Embryonic facial prominence (tissue), 1 donor: ENCODE results near the gene SHFL.
A peak's percentile ranks its signal among the peaks of the same experiment; 100 is the strongest.

Source experiments
- DNase-seq: peaks from one replicate; pipeline ENCODE4 v3.0.0-alpha.2; 2016; ENCODE audit errors: extremely low spot score

The SHFL gene

GRCh38 chr19:10087296-10088061 lies 1.4 kb downstream of the SHFL start:
- DNase-seq, result no peak

GRCh38 chr19:10088949-10089554 lies 2.9 kb downstream of the SHFL start:
- no peak for DNase-seq

GRCh38 chr19:10089801-10090375 lies 3.8 kb downstream of the SHFL start:
- no peak for DNase-seq

DNA sequence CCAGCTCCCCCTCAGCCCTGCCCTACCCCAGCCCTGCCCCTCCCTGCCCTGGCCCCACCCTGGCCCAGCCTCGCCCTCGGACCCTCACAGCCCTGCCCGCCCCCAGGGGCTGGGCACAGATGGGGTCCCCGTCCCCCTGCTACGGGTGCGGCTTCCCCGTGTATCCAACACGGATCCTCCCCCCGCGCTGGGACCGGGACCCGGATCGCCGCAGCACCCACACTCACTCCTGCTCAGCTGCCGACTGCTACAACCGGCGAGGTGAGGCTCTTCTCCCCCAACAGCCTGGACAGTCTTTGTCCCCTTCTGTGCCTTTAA lies 5.2 kb downstream of the SHFL start:
- no peak for DNase-seq

DNA sequence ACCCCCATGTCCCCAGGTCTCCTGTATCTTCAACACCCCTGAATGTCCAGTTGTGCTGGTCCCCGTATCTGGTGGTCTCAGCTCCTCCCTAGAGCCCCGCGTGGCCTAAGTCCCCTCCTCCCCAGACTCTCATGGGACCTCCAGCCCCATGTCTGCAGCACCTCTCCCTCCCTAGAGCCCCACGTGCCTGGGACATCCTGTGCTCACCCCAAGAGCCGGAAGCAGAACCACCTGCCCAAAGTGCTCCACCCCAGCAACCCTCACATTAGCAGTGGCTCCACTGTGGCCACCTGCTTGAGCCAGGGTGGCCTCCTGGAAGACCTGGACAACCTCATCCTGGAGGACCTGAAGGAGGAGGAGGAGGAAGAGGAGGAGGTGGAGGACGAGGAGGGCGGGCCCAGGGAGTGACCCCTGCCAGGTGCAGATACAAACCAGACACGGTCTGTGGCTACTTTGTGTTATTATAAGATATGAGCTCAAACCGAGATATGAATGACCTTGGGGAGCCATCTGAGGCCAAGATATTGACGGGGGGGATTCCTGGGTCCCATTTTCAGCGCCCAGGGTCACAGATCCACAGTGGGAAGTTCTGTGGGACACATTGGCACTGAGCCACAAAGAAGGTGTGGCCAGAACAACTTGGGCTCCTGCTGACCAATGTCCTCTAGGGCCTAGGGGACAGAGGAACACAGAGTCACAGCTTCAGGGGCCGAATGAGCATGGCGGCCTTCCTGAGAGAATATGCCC lies 6.0 kb downstream of the SHFL start:
- DNase-seq, result no peak

DNA sequence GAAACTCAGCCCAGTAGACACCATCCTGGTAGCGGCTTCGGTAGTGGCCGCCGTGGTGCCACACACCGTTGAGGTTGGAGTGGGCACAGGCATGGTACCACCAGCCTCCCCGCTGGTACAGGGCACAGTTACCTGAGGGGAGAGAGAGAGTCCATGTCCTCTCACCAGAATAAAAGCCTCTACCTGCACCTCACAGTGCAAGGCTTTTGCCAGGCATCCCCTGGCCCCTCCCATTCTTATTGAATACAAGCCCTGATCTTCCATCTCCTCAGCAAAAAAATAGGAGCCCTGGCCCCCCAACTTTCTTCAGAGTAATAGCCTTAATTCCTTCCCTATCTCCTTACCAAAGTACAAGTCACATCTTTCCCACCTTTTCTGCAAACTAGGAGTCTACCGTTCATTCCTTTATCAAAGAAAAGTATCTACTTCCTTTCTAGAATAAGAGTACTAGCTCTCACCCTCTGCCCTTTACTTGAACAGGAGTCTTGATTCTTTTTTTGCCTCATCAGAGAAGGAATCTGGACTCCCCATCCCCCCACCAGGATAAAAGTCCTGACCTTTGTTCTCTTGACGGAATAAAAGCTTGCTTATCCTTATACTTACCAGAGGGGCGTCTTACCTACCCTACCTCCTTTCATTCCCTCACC lies 6.7 kb downstream of the SHFL start:
- no peak for DNase-seq

GRCh38 chr19:10093295-10094186 lies 7.4 kb downstream of the SHFL start:
- DNase-seq, result no peak

- DNase-seq, result no peak
Observed at GRCh38 chr19:10095622-10095947, 9.5 kb downstream of the SHFL start.

- peak; percentile 81 for DNase-seq
Observed at GRCh38 chr19:10095948-10096614, 10.0 kb downstream of the SHFL start.

GRCh38 chr19:10096615-10096963 lies 10.5 kb downstream of the SHFL start:
- no peak for DNase-seq

DNA sequence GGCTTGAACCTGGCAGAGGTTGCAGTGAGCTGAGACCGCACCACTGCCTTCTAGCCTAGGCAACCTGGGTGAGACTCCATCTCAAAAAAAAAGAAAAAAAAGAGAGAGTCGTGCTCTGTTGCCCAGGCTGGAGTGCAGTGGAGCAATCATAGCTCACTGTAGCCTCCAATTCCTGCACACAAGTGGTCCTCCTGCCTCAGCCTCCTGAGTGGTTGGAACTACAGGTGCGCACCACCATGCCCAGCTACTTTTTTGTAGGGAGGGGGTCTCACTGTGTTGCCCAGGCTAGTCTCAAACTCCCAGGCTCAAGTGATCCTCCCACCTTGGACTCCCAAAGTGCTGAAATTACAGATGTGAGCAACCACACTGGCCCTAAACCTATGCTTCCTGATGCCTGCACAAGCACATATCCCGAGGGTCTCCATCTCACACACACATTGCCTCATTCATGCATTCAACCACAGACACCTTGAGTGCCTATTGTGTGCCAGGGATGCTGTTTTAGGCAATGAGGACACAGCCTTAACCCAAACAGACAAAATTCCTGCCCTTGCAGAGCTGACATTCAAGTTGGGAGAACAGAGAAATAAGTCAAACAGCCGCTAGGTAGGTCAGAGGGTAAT lies 14.2 kb downstream of the SHFL start:
- no peak for DNase-seq

DNA sequence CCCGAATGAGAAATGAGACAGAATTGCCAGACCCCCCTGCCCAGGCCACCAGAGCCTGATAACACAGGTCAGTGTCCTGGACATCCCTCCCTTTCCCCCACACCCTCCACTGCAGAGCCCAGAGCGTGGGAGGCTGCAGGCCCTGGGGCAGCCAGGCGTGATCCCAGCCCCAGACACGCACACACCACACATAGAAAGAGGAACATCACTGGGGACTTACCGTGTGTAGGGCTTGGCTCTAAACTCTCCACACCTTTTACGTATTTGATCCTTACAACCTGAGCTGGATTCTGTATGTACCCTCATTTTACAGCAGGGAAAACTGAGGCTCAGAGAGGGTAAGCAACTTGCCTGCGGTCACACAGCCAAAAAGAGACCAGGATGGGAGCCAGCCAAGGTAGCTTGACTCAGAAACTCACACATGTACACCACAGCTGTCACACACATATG lies 16.7 kb downstream of the SHFL start:
- DNase-seq, result no peak

- no peak for DNase-seq
Observed at GRCh38 chr19:10104130-10104513, 18.0 kb downstream of the SHFL start.

- DNase-seq, result no peak
Observed at GRCh38 chr19:10104665-10105508, 18.8 kb downstream of the SHFL start.

DNA sequence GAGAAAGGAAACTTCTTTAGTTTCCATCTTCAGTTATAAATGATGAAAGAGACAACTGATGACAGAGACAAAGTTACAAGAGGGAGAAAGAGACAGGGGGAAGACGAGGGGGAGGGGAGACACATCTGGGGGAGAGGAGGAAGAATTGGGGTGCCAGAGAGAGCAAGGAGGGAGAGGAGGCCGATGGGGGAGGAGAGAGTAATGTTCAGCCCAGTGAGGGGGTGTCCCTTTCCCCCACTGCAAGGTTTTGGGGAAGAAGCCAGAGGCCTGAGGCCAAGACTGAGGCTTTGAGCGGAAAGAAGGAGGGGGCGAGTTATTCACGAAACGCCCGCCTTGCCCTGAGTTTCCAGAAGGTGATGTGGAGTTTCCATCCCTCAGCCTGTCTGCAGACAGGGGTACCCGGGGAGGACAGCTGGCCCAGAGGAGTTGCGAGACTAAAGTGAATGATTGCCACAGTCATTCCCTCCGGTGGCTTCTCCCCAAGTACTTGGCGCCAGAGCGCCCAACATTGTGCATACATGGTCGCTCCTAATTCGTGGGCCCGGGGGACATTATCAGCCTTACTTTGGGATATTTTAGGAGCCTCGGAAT lies 19.5 kb downstream of the SHFL start:
- no peak for DNase-seq

- DNase-seq, result peak; percentile 98
Observed at GRCh38 chr19:10106100-10106936, 20.2 kb downstream of the SHFL start, which contains the start of gene PPAN. Gene PPAN, plus strand, starts transcription at chr19:10106362. Its CDS starts 33 bp downstream, at chr19:10106395.

GRCh38 chr19:10107254-10107653 lies 21.1 kb downstream of the SHFL start:
- no peak for DNase-seq

- DNase-seq, result no peak
Observed at GRCh38 chr19:10107817-10108367, 21.8 kb downstream of the SHFL start.
